Activated CD4-positive, CD25-positive, alpha-beta regulatory T cell (primary cell): ENCODE measurements around the gene CARM1.
"Not testable (repeated sequence)": the region's sequence is repeated elsewhere in the genome, so short reads cannot be mapped to it uniquely, and the experiment has no call there.

Experiments used
- DNase-seq, 4 experiments: peaks; one replicate each; lab custom pipeline; 2025; lab: John Stamatoyannopoulos, UW

The CARM1 gene

GRCh38 chr19:10870955-10871603 is at the start of gene CARM1:
Gene CARM1, plus strand, starts transcription at chr19:10871553. Its CDS starts 150 bp downstream, at chr19:10871703.
- DNase-seq = peak; percentile 99 to 100 (median 100)

GRCh38 chr19:10823690-10824089 is 47.7 kb upstream of the CARM1 start:
- DNase-seq = no peak

GRCh38 chr19:10826231-10826630 is 45.1 kb upstream of the CARM1 start:
- DNase-seq = no peak

GRCh38 chr19:10826846-10827245 is 44.5 kb upstream of the CARM1 start:
- no peak for DNase-seq

- DNase-seq = no peak
Measured at GRCh38 chr19:10828981-10829821, 42.2 kb upstream of the CARM1 start.

- no peak for DNase-seq
Measured at GRCh38 chr19:10829967-10830366, 41.4 kb upstream of the CARM1 start.

- DNase-seq = no peak
Measured at GRCh38 chr19:10830370-10830769, 41.0 kb upstream of the CARM1 start.

- DNase-seq = no peak
Measured at GRCh38 chr19:10830931-10831779, 40.2 kb upstream of the CARM1 start.

GRCh38 chr19:10831987-10832938 is 39.1 kb upstream of the CARM1 start:
- no peak for DNase-seq

GRCh38 chr19:10832939-10833296 is 38.4 kb upstream of the CARM1 start:
- DNase-seq = no peak

- DNase-seq = no peak
Measured at GRCh38 chr19:10835089-10835753, 36.1 kb upstream of the CARM1 start.

- peak; percentile 82 to 89 (median 84) for DNase-seq
Measured at GRCh38 chr19:10835754-10836478, 35.4 kb upstream of the CARM1 start, which contains the start of gene TMED1. Gene TMED1, minus strand, starts transcription at chr19:10836212. Its CDS starts 21 bp downstream, at chr19:10836191.

GRCh38 chr19:10836479-10837330 is 34.6 kb upstream of the CARM1 start:
- peak; percentile 58 to 76 (median 64) for DNase-seq

- DNase-seq = not testable (repeated sequence)
Measured at GRCh38 chr19:10837649-10838048, 33.7 kb upstream of the CARM1 start.

- no peak for DNase-seq
Measured at GRCh38 chr19:10838377-10838776, 33.0 kb upstream of the CARM1 start.

- DNase-seq = no peak
Measured at GRCh38 chr19:10839114-10840050, 32.0 kb upstream of the CARM1 start.

GRCh38 chr19:10842788-10843187 is 28.6 kb upstream of the CARM1 start:
- no peak for DNase-seq
